Natural killer cell (primary cell): ENCODE data around the gene PACRG. TPM values are rescaled to one million over a fixed set of nuclear protein-coding genes. Genes with fewer than 3 reads are reported as not detected.

Experiments used
- ATAC-seq, 3 donors: fragments of 150-1000 bp in 2 of 3; fragments of 200-7000 bp in 1 of 3; cut with Tn5 transposase; 1 replicate in 1 of 3; 2 replicates in 2 of 3; pipeline ENCODE4 v1.10.0; 2021; ENCODE audit warnings: mild to moderate bottlenecking in 2 of 3, moderate library complexity in 2 of 3
- DNase-seq, 2 donors: peaks; one replicate each; pipeline versions ENCODE4 v3.0.0 to v3.0.0-alpha.2; 2013 to 2021; ENCODE audit warnings: mixed read lengths in 1 of 2
- H3K27ac ChIP-seq: one replicate; pipeline ENCODE4 v1.5.1; 2013; ENCODE audit warnings: mild to moderate bottlenecking, low read length
- H3K27me3 ChIP-seq: one replicate; pipeline ENCODE4 v1.6.1; 2013; ENCODE audit warnings: low read length; ENCODE audit not compliant: control insufficient read depth, insufficient read depth
- H3K36me3 ChIP-seq: one replicate; pipeline ENCODE4 v1.6.1; 2013; ENCODE audit warnings: low read length; ENCODE audit not compliant: control insufficient read depth, insufficient read depth
- H3K4me1 ChIP-seq: one replicate; pipeline ENCODE4 v1.6.1; 2013; ENCODE audit warnings: low read length; ENCODE audit not compliant: control insufficient read depth, insufficient read depth
- H3K4me3 ChIP-seq: one replicate; pipeline ENCODE4 v1.5.1; 2013; ENCODE audit warnings: low read length
- H3K9me3 ChIP-seq: one replicate; pipeline ENCODE4 v1.6.1; 2013; ENCODE audit warnings: low read length; ENCODE audit not compliant: control insufficient read depth, insufficient read depth
- H3K27ac Mint-ChIP-seq, 2 donors: one replicate each; pipeline ENCODE4 v1.8.0; 2022; ENCODE audit warnings: mild to moderate bottlenecking in 2 of 2, mixed read lengths in 2 of 2, moderate library complexity in 1 of 2
- H3K27me3 Mint-ChIP-seq, 2 donors: one replicate each; pipeline ENCODE4 v1.8.0; 2022; ENCODE audit warnings: low read depth in 2 of 2, mixed read lengths in 2 of 2
- H3K36me3 Mint-ChIP-seq: one replicate; pipeline ENCODE4 v1.8.0; 2022; ENCODE audit warnings: mixed read lengths
- H3K4me1 Mint-ChIP-seq, 2 donors: one replicate each; pipeline ENCODE4 v1.8.0; 2022; ENCODE audit warnings: mixed read lengths in 2 of 2
- H3K4me3 Mint-ChIP-seq: one replicate; pipeline ENCODE4 v1.8.0; 2022; ENCODE audit warnings: mild to moderate bottlenecking, moderate library complexity, mixed read lengths
- H3K9me3 Mint-ChIP-seq, 2 donors: one replicate each; pipeline ENCODE4 v1.8.0; 2022; ENCODE audit warnings: mixed read lengths in 2 of 2
- CTCF ChIP-seq: fragments of 200-600 bp; IDR thresholded peaks from one replicate; pipeline ENCODE4 v1.8.0; 2022; ENCODE audit warnings: antibody characterized with exemption
- WGBS: methylation state at CpG from one replicate; pipeline ENCODE4 v1.1.7; 2013; ENCODE audit warnings: missing lambda C conversion rate; ENCODE audit not compliant: insufficient coverage; 5-methylcytosine and 5-hydroxymethylcytosine counted together
- intact Hi-C: fragments of 100-400 bp; cut with micrococcal nuclease; formaldehyde crosslinking; loops from one replicate; pipeline ENCODE4 v1.14.2; 2022
- total RNA-seq, 4 donors: library from RNA; stranded (reverse); fragments of 120-200 nt in 1 of 4; gene quantifications; one replicate each; pipeline versions ENCODE4 v1.2.3 to v1.2.4, GENCODE V29; 2013 to 2022

The PACRG gene
- total RNA-seq, 3 donors from 2014 or later (not counting 1 experiment from before 2014, with no cell fraction given) = 0.52 TPM; not detected in 2

GRCh38 chr6:163164175-163164900, 436.6 kb downstream of the PACRG start:
- no peak for ATAC-seq
- 87% methylated on average over 8 of the region's 9 CpGs for WGBS
- no peaks in the 10 kb centered on the region for H3K9me3 ChIP-seq
- Mint-ChIP-seq H3K9me3 (no peaks in the 10 kb centered on the region), H3K27ac (no peak overlapping the region), H3K36me3 (no peaks in the 10 kb centered on the region), H3K4me3 (no peak overlapping the region), H3K27me3 (peaks cover 7 to 24% of the 10 kb centered on the region in 2 donors), H3K4me1 (no peaks in the 10 kb centered on the region)
- H3K4me1 ChIP-seq = no peaks in the 10 kb centered on the region
- DNase-seq = no peak
- H3K27ac ChIP-seq = no peak overlapping the region
- H3K4me3 ChIP-seq = no peak overlapping the region
- no peak for TF ChIP-seq CTCF
- no peaks in the 10 kb centered on the region for H3K27me3 ChIP-seq
- H3K36me3 ChIP-seq = no peaks in the 10 kb centered on the region
- intact Hi-C loops = no loop called here

GRCh38 chr6:163165155-163165910, 437.6 kb downstream of the PACRG start:
- H3K27me3 Mint-ChIP-seq = peaks cover 4 to 17% of the 10 kb centered on the region in 2 donors
- H3K9me3 ChIP-seq = no peaks in the 10 kb centered on the region
- no peak for TF ChIP-seq CTCF

GRCh38 chr6:163165922-163166321, 438.1 kb downstream of the PACRG start:
- H3K27me3 Mint-ChIP-seq = peaks cover 4 to 13% of the 10 kb centered on the region in 2 donors
- no peak overlapping the region for H3K4me3 Mint-ChIP-seq
- no peak overlapping the region for H3K27ac Mint-ChIP-seq
- Histone ChIP-seq H3K4me3 (no peak overlapping the region), H3K36me3 (no peaks in the 10 kb centered on the region), H3K27me3 (no peaks in the 10 kb centered on the region), H3K4me1 (no peaks in the 10 kb centered on the region), H3K27ac (no peak overlapping the region), H3K9me3 (no peaks in the 10 kb centered on the region)
- no peak for DNase-seq
- 96% methylated on average over 12 of the region's 14 CpGs for WGBS
- H3K4me1 Mint-ChIP-seq = no peaks in the 10 kb centered on the region
- ATAC-seq = no peak
- no peaks in the 10 kb centered on the region for H3K36me3 Mint-ChIP-seq
- peaks cover 0 to 2% of the 10 kb centered on the region in 2 donors for H3K9me3 Mint-ChIP-seq
- intact Hi-C loops = no loop called here
- no peak for TF ChIP-seq CTCF

More at GRCh38 chr6:163165155-163165910, 437.6 kb downstream of the PACRG start:
- ATAC-seq (no peak), DNase-seq (no peak)
- no peaks in the 10 kb centered on the region for H3K27me3 ChIP-seq
- Mint-ChIP-seq H3K4me3 (no peak overlapping the region), H3K9me3 (no peaks in the 10 kb centered on the region), H3K27ac (no peak overlapping the region), H3K4me1 (no peaks in the 10 kb centered on the region), H3K36me3 (no peaks in the 10 kb centered on the region)
- WGBS = 92% methylated on average over 20 of the region's 22 CpGs
- no peaks in the 10 kb centered on the region for H3K4me1 ChIP-seq
- H3K4me3 ChIP-seq = no peak overlapping the region
- no peaks in the 10 kb centered on the region for H3K36me3 ChIP-seq
- no peak overlapping the region for H3K27ac ChIP-seq
- intact Hi-C loops = no loop called here
